MCF 10A (cell line): ENCODE measurements around the gene KLF17. TPM values are rescaled to one million over a fixed set of nuclear protein-coding genes. Genes with fewer than 3 reads are reported as not detected.

Source experiments
- BruUV-seq: library from RNA; stranded (reverse); fragments of 400-500 nt; replicated peaks from 2 replicates; lab custom pipeline; 2021; lab: Mats Ljungman, UMichigan
- CTCF ChIA-PET: fragments of 300-600 bp; sonication (Branson Sonifier 250); formaldehyde crosslinking; extraction: SDS; loops from one replicate; lab custom pipeline; 2021; ENCODE audit warnings: antibody characterized with exemption, inconsistent platforms; lab: Yijun Ruan, JAX
- POLR2A ChIA-PET: fragments of 300-600, 350-650 bp; sonication (Branson Sonifier 250); formaldehyde crosslinking; extraction: SDS; loops from one replicate; lab custom pipeline; 2020; ENCODE audit warnings: antibody characterized with exemption, inconsistent platforms; lab: Yijun Ruan, JAX
- DNase-seq: peaks from one replicate; pipeline ENCODE4 v3.0.0-alpha.2; 2018; ENCODE audit not compliant: unreplicated experiment
- H3K27ac Mint-ChIP-seq: one replicate; pipeline ENCODE4 v1.8.0; 2022; ENCODE audit warnings: mild to moderate bottlenecking, low read depth, mixed read lengths; ENCODE audit not compliant: unreplicated experiment
- H3K27me3 Mint-ChIP-seq: one replicate; pipeline ENCODE4 v1.8.0; 2022; ENCODE audit warnings: mixed read lengths; ENCODE audit not compliant: insufficient read depth, unreplicated experiment
- H3K36me3 Mint-ChIP-seq: one replicate; pipeline ENCODE4 v1.8.0; 2022; ENCODE audit warnings: mild to moderate bottlenecking, moderate library complexity, mixed read lengths; ENCODE audit not compliant: insufficient read depth, unreplicated experiment
- H3K4me1 Mint-ChIP-seq: one replicate; pipeline ENCODE4 v1.8.0; 2022; ENCODE audit warnings: mixed read lengths; ENCODE audit not compliant: insufficient read depth, unreplicated experiment
- H3K4me3 Mint-ChIP-seq: one replicate; pipeline ENCODE4 v1.8.0; 2022; ENCODE audit warnings: mild to moderate bottlenecking, moderate library complexity, mixed read lengths; ENCODE audit not compliant: unreplicated experiment
- H3K9me3 Mint-ChIP-seq: one replicate; pipeline ENCODE4 v1.8.0; 2022; ENCODE audit warnings: mixed read lengths; ENCODE audit not compliant: unreplicated experiment
- CTCF ChIP-seq: fragments of 200-600 bp; IDR thresholded peaks from one replicate; pipeline ENCODE4 v1.8.0; 2022; ENCODE audit warnings: antibody characterized with exemption, mild to moderate bottlenecking; ENCODE audit not compliant: unreplicated experiment
- intact Hi-C: fragments of 100-400 bp; cut with micrococcal nuclease; formaldehyde crosslinking; loops from 2 replicates; pipeline ENCODE4 v1.14.1; 2022
- total RNA-seq: library from RNA; stranded (reverse); gene quantifications from 2 replicates; pipeline ENCODE4 v1.2.3, GENCODE V29; 2022

KLF17 gene
- total RNA-seq, 1 experiment from 2014 or later, result not detected

- TF ChIP-seq CTCF, result no peak
- Mint-ChIP-seq H3K36me3 (peaks cover 6% of the 10 kb centered on the region), H3K27me3 (no peaks in the 10 kb centered on the region), H3K9me3 (no peaks in the 10 kb centered on the region), H3K27ac (no peak overlapping the region), H3K4me3 (no peak overlapping the region), H3K4me1 (no peaks in the 10 kb centered on the region)
- intact Hi-C loops, result no loop called here
- ChIA-PET POLR2A (interaction anchor here (1.0 kb wide), 1 partner anchor 918 kb away, joined by 3 read pairs; no protein-coding TSS in a partner anchor), CTCF (no interaction called here)
- BruUV-seq, result no TSS peak
- DNase-seq, result no peak
These were observed 18.3 kb upstream of the KLF17 start for GRCh38 chr1:44100183-44100868.

- no TSS peak for BruUV-seq
- H3K9me3 Mint-ChIP-seq, result no peaks in the 10 kb centered on the region
- CTCF ChIA-PET, result no interaction called here
These were observed 17.3 kb upstream of the KLF17 start for GRCh38 chr1:44101328-44101727.

GRCh38 chr1:44103270-44104131 lies 15.1 kb upstream of the KLF17 start:
- Mint-ChIP-seq H3K4me3 (no peak overlapping the region), H3K27me3 (no peaks in the 10 kb centered on the region), H3K36me3 (peaks cover 6% of the 10 kb centered on the region), H3K4me1 (peaks cover 4% of the 10 kb centered on the region), H3K9me3 (no peaks in the 10 kb centered on the region), H3K27ac (no peak overlapping the region)
- no TSS peak for BruUV-seq
- DNase-seq, result no peak
- TF ChIP-seq CTCF, result no peak
- intact Hi-C loops, result no loop called here
- POLR2A ChIA-PET, result no interaction called here
- CTCF ChIA-PET, result no interaction called here

More at GRCh38 chr1:44101328-44101727, 17.3 kb upstream of the KLF17 start:
- POLR2A ChIA-PET, result no interaction called here
- Mint-ChIP-seq H3K4me3 (no peak overlapping the region), H3K27ac (no peak overlapping the region), H3K36me3 (peaks cover 6% of the 10 kb centered on the region), H3K4me1 (no peaks in the 10 kb centered on the region), H3K27me3 (no peaks in the 10 kb centered on the region)
- no peak for TF ChIP-seq CTCF
- no peak for DNase-seq
- intact Hi-C loops, result no loop called here

- ChIA-PET POLR2A (no interaction called here), CTCF (interaction anchor here (1.1 kb wide), 1 partner anchor 57 kb away, joined by 6 read pairs; no protein-coding TSS in a partner anchor)
- H3K27ac Mint-ChIP-seq, result no peak overlapping the region
- TF ChIP-seq CTCF, result no peak
- DNase-seq, result no peak
- no peaks in the 10 kb centered on the region for H3K36me3 Mint-ChIP-seq
- H3K4me3 Mint-ChIP-seq, result no peak overlapping the region
- H3K27me3 Mint-ChIP-seq, result no peaks in the 10 kb centered on the region
- intact Hi-C loops, result no loop called here
- BruUV-seq, result no TSS peak
- no peaks in the 10 kb centered on the region for H3K9me3 Mint-ChIP-seq
- peaks cover 4% of the 10 kb centered on the region for H3K4me1 Mint-ChIP-seq
These were observed 12.8 kb upstream of the KLF17 start for GRCh38 chr1:44105810-44106209.
